Measurements from ENCODE around the gene TRIO.

GRCh38 chr5:14382640-14383039 is 239.5 kb downstream of the TRIO start:
- TF ChIP-seq CTCF (conservative IDR thresholded peaks at IDR 0.05 in 1 of 2, IDR thresholded peaks at IDR 0.05 in 1 of 2; ENCODE audit: low read depth in 1 of 2, low read length in 2 of 2) (no peak), EZH2 (IDR thresholded peaks at IDR 0.05; ENCODE audit: low read length, missing control alignments) (no peak)
